GM12878 (cell line): ENCODE data around the gene MMP20.

ENCODE experiments used
- ATF3 ChIP-seq: IDR thresholded peaks from 2 replicates; pipeline ENCODE4 v1.6.1; 2011; ENCODE audit warnings: low read depth, mild to moderate bottlenecking, low read length, moderate library complexity, borderline replicate concordance; ENCODE audit errors: extremely low read depth
- BACH1 ChIP-seq: fragments of 450-650 bp; IDR thresholded peaks from 2 replicates; pipeline ENCODE4 v1.6.1; 2017; ENCODE audit warnings: mild to moderate bottlenecking, borderline replicate concordance
- CEBPB ChIP-seq, 2 experiments: fragments of 150-350 bp in 1 of 2; IDR thresholded peaks; 2 replicates each; pipeline ENCODE4 v1.6.1; 2012 to 2014; ENCODE audit warnings: low read depth in 2 of 2, low read length in 2 of 2, borderline replicate concordance in 1 of 2, inconsistent platforms in 1 of 2
- CTCF ChIP-seq, 3 experiments: IDR thresholded peaks in 2 of 3; conservative IDR thresholded peaks in 1 of 3; 2 replicates each; pipeline ENCODE4 v1.5.1; 2011; ENCODE audit warnings: low read depth in 3 of 3, low read length in 3 of 3, mild to moderate bottlenecking in 3 of 3, control low read depth in 2 of 3, moderate library complexity in 2 of 3, inconsistent platforms in 1 of 3, mixed read lengths in 1 of 3; ENCODE audit not compliant: control insufficient read depth in 2 of 3, insufficient read depth in 1 of 3; ENCODE audit errors: extremely low read depth in 1 of 3
- E4F1 ChIP-seq: fragments of 450-650 bp; IDR thresholded peaks from 2 replicates; pipeline ENCODE4 v1.6.1; 2018; ENCODE audit warnings: borderline replicate concordance, mild to moderate bottlenecking; ENCODE audit not compliant: partially characterized antibody
- EGR1 ChIP-seq, 2 experiments: IDR thresholded peaks; 1 replicate in 1 of 2; 2 replicates in 1 of 2; pipeline ENCODE4 v1.6.1; 2011 to 2012; ENCODE audit warnings: low read depth in 2 of 2, low read length in 2 of 2, borderline replicate concordance in 1 of 2, mild to moderate bottlenecking in 1 of 2, moderate library complexity in 1 of 2
- MAX ChIP-seq: IDR thresholded peaks from 2 replicates; pipeline ENCODE4 v1.6.1; 2012; ENCODE audit warnings: low read depth, low read length, improper control_type of control experiment
- POLR2A ChIP-seq: IDR thresholded peaks from 2 replicates; pipeline ENCODE4 v1.6.1; 2011; ENCODE audit warnings: low read depth, mild to moderate bottlenecking, low read length
- RAD51 ChIP-seq: fragments of 450-650 bp; IDR thresholded peaks from 2 replicates; pipeline ENCODE4 v1.6.1; 2016; ENCODE audit warnings: moderate library complexity, mild to moderate bottlenecking, inconsistent platforms
- YY1 ChIP-seq: IDR thresholded peaks from 2 replicates; pipeline ENCODE4 v1.6.1; 2011; ENCODE audit warnings: low read depth, mild to moderate bottlenecking, low read length
- ZNF24 ChIP-seq: fragments of 450-650 bp; IDR thresholded peaks from 2 replicates; pipeline ENCODE4 v1.6.1; 2017; ENCODE audit warnings: antibody characterized with exemption, mild to moderate bottlenecking

- no peak for TF ChIP-seq CTCF (IDR thresholded peaks at IDR 0.05 in 2 of 3, conservative IDR thresholded peaks at IDR 0.05 in 1 of 3; ENCODE audit: control insufficient read depth in 2 of 3, extremely low read depth in 1 of 3, insufficient read depth in 1 of 3, low read depth in 3 of 3, low read length in 3 of 3)
- no peak for TF ChIP-seq YY1
- no peak for TF ChIP-seq E4F1
- no peak for TF ChIP-seq ATF3
- TF ChIP-seq ZNF24, result no peak
- TF ChIP-seq BACH1, result no peak
- no peak for TF ChIP-seq RAD51
- no peak for TF ChIP-seq CEBPB (IDR thresholded peaks at IDR 0.05; ENCODE audit: borderline replicate concordance in 1 of 2, low read depth in 2 of 2, low read length in 2 of 2)
- no peak for TF ChIP-seq MAX
- no peak for TF ChIP-seq EGR1 (IDR thresholded peaks at IDR 0.05; ENCODE audit: borderline replicate concordance in 1 of 2, low read depth in 2 of 2, low read length in 2 of 2)
- TF ChIP-seq POLR2A, result no peak
Measured at GRCh38 chr11:102591160-102591718, 33.9 kb downstream of the MMP20 start.
